Activated CD8-positive, alpha-beta T cell treated with anti-CD3 and anti-CD28 coated beads, Interleukin-2, amount 10 ng/mL, durations not matched to agents 7 days and 5 days (primary cell): ENCODE data around the gene HSD17B3. TPM values are rescaled to one million over a fixed set of nuclear protein-coding genes. Genes with fewer than 3 reads are reported as not detected.
A peak's percentile ranks its signal among the peaks of the same experiment; 100 is the strongest.
"Not testable (repeated sequence)": the region's sequence is repeated elsewhere in the genome, so short reads cannot be mapped to it uniquely, and the experiment has no call there.

Experiments
- ATAC-seq: fragments of 150-1000 bp; cut with Tn5 transposase; one replicate; pipeline ENCODE4 v1.10.0; 2021; ENCODE audit warnings: moderate library complexity
- CTCF ChIA-PET: fragments of 350-600 bp; sonication (Branson Sonifier 250); formaldehyde crosslinking; loops from one replicate; lab custom pipeline; 2021; ENCODE audit warnings: antibody characterized with exemption; lab: Charles Lee
- POLR2A ChIA-PET: fragments of 350-600 bp; sonication (Branson Sonifier 250); formaldehyde crosslinking; loops from one replicate; lab custom pipeline; 2021; ENCODE audit warnings: antibody characterized with exemption; lab: Charles Lee
- DNase-seq: peaks from one replicate; pipeline ENCODE4 v3.0.0-alpha.2; 2020
- H3K27ac Mint-ChIP-seq: one replicate; pipeline ENCODE4 v1.8.0; 2021; ENCODE audit warnings: mild to moderate bottlenecking, mixed read lengths
- H3K27me3 Mint-ChIP-seq: one replicate; pipeline ENCODE4 v1.8.0; 2021; ENCODE audit warnings: low read depth, mixed read lengths
- H3K36me3 Mint-ChIP-seq: one replicate; pipeline ENCODE4 v1.8.0; 2021; ENCODE audit warnings: low read depth, mixed read lengths
- H3K4me1 Mint-ChIP-seq: one replicate; pipeline ENCODE4 v1.8.0; 2021; ENCODE audit warnings: low read depth, mixed read lengths
- H3K4me3 Mint-ChIP-seq: one replicate; pipeline ENCODE4 v1.8.0; 2021; ENCODE audit warnings: mild to moderate bottlenecking, mixed read lengths
- H3K9me3 Mint-ChIP-seq: one replicate; pipeline ENCODE4 v1.8.0; 2022; ENCODE audit warnings: mixed read lengths; ENCODE audit not compliant: insufficient read depth
- total RNA-seq, 2 experiments: library from RNA; stranded (reverse); gene quantifications; one replicate each; pipeline ENCODE4 v1.2.3, GENCODE V29; 2021

Gene HSD17B3
- total RNA-seq, 2 experiments from 2014 or later = not detected

GRCh38 chr9:96253059-96253696 lies 48.8 kb downstream of the HSD17B3 start:
- H3K4me1 Mint-ChIP-seq = peaks cover 9% of the 10 kb centered on the region
- DNase-seq (no peak), ATAC-seq (no peak)
- POLR2A ChIA-PET = no interaction called here
- no peak overlapping the region for H3K4me3 Mint-ChIP-seq
- no peaks in the 10 kb centered on the region for H3K9me3 Mint-ChIP-seq
- CTCF ChIA-PET = no interaction called here
- H3K36me3 Mint-ChIP-seq = no peaks in the 10 kb centered on the region
- H3K27me3 Mint-ChIP-seq = peaks cover 49% of the 10 kb centered on the region
- no peak overlapping the region for H3K27ac Mint-ChIP-seq

- POLR2A ChIA-PET = no interaction called here
- CTCF ChIA-PET = no interaction called here
- Mint-ChIP-seq H3K27me3 (peaks cover 52% of the 10 kb centered on the region), H3K4me3 (no peak overlapping the region), H3K27ac (no peak overlapping the region), H3K4me1 (peaks cover 6% of the 10 kb centered on the region), H3K36me3 (no peaks in the 10 kb centered on the region), H3K9me3 (no peaks in the 10 kb centered on the region)
- DNase-seq (no peak), ATAC-seq (no peak)
Measured at GRCh38 chr9:96251451-96251850, 50.5 kb downstream of the HSD17B3 start.

- H3K27me3 Mint-ChIP-seq = peaks cover 51% of the 10 kb centered on the region
Measured at GRCh38 chr9:96249746-96250145, 52.2 kb downstream of the HSD17B3 start.

GRCh38 chr9:96246267-96246671 lies 55.7 kb downstream of the HSD17B3 start:
- ATAC-seq (no peak), DNase-seq (no peak)
- POLR2A ChIA-PET = no interaction called here
- no peak overlapping the region for H3K4me3 Mint-ChIP-seq
- no peaks in the 10 kb centered on the region for H3K9me3 Mint-ChIP-seq
- H3K27me3 Mint-ChIP-seq = peaks cover 58% of the 10 kb centered on the region
- no peak overlapping the region for H3K27ac Mint-ChIP-seq
- CTCF ChIA-PET = interaction anchor here (1.6 to 2.5 kb wide), 3 partner anchors 14 to 71 kb away, joined by 5 to 12 read pairs (median 5); no protein-coding TSS in a partner anchor
- H3K4me1 Mint-ChIP-seq = peaks cover 5% of the 10 kb centered on the region
- H3K36me3 Mint-ChIP-seq = no peaks in the 10 kb centered on the region

More at GRCh38 chr9:96249746-96250145, 52.2 kb downstream of the HSD17B3 start:
- Mint-ChIP-seq H3K4me3 (no peak overlapping the region), H3K36me3 (no peaks in the 10 kb centered on the region), H3K9me3 (no peaks in the 10 kb centered on the region), H3K4me1 (peaks cover 6% of the 10 kb centered on the region), H3K27ac (no peak overlapping the region)
- no peak for ATAC-seq
- no peak for DNase-seq
- ChIA-PET POLR2A (no interaction called here), CTCF (no interaction called here)

GRCh38 chr9:96245399-96245798 lies 56.6 kb downstream of the HSD17B3 start:
- DNase-seq (no peak), ATAC-seq (no peak)
- Mint-ChIP-seq H3K36me3 (no peaks in the 10 kb centered on the region), H3K27me3 (peaks cover 60% of the 10 kb centered on the region), H3K4me3 (no peak overlapping the region), H3K27ac (no peak overlapping the region), H3K9me3 (no peaks in the 10 kb centered on the region), H3K4me1 (peaks cover 14% of the 10 kb centered on the region)
- POLR2A ChIA-PET = interaction anchor here (0.6 kb wide), 1 partner anchor 958 kb away, joined by 3 read pairs; no protein-coding TSS in a partner anchor
- CTCF ChIA-PET = interaction anchor here (1.6 to 2.5 kb wide), 3 partner anchors 13 to 72 kb away, joined by 5 to 12 read pairs (median 5); no protein-coding TSS in a partner anchor

- Mint-ChIP-seq H3K27me3 (peaks cover 66% of the 10 kb centered on the region), H3K9me3 (no peaks in the 10 kb centered on the region), H3K4me3 (no peak overlapping the region), H3K36me3 (no peaks in the 10 kb centered on the region), H3K4me1 (peaks cover 15% of the 10 kb centered on the region), H3K27ac (no peak overlapping the region)
- ChIA-PET CTCF (interaction anchor here (1.6 to 2.1 kb wide), 2 partner anchors 12 to 26 kb away, joined by 5 to 6 read pairs; no protein-coding TSS in a partner anchor), POLR2A (no interaction called here)
- DNase-seq (no peak), ATAC-seq (no peak)
Measured at GRCh38 chr9:96243778-96244177, 58.2 kb downstream of the HSD17B3 start.

GRCh38 chr9:96242811-96243210 lies 59.2 kb downstream of the HSD17B3 start:
- ChIA-PET POLR2A (no interaction called here), CTCF (interaction anchor here (2.1 kb wide), 1 partner anchor 11 kb away, joined by 6 read pairs; no protein-coding TSS in a partner anchor)
- Mint-ChIP-seq H3K9me3 (no peaks in the 10 kb centered on the region), H3K4me1 (peaks cover 15% of the 10 kb centered on the region), H3K27me3 (peaks cover 63% of the 10 kb centered on the region), H3K36me3 (no peaks in the 10 kb centered on the region), H3K4me3 (no peak overlapping the region), H3K27ac (no peak overlapping the region)
- no peak for DNase-seq
- no peak for ATAC-seq

- DNase-seq = peak; percentile 62
- ChIA-PET POLR2A (no interaction called here), CTCF (no interaction called here)
- H3K27me3 Mint-ChIP-seq = peaks cover 68% of the 10 kb centered on the region
- no peaks in the 10 kb centered on the region for H3K36me3 Mint-ChIP-seq
- no peaks in the 10 kb centered on the region for H3K9me3 Mint-ChIP-seq
- H3K4me1 Mint-ChIP-seq = peaks cover 15% of the 10 kb centered on the region
- H3K4me3 Mint-ChIP-seq = no peak overlapping the region
- ATAC-seq = peak; percentile 76
- peak overlapping the region; percentile 51 for H3K27ac Mint-ChIP-seq
Measured at GRCh38 chr9:96241391-96241809, 60.6 kb downstream of the HSD17B3 start.

- Mint-ChIP-seq H3K36me3 (no peaks in the 10 kb centered on the region), H3K4me1 (peaks cover 15% of the 10 kb centered on the region), H3K27ac (no peak overlapping the region), H3K4me3 (no peak overlapping the region), H3K9me3 (no peaks in the 10 kb centered on the region), H3K27me3 (peaks cover 71% of the 10 kb centered on the region)
- DNase-seq (no peak), ATAC-seq (no peak)
- CTCF ChIA-PET = interaction anchor here (1.0 to 1.2 kb wide), 2 partner anchors 19 to 80 kb away, joined by 4 to 5 read pairs; no protein-coding TSS in a partner anchor
- POLR2A ChIA-PET = no interaction called here
Measured at GRCh38 chr9:96236854-96237550, 65.0 kb downstream of the HSD17B3 start.

- H3K9me3 Mint-ChIP-seq, DNase-seq, H3K27ac Mint-ChIP-seq, ATAC-seq, H3K36me3 Mint-ChIP-seq, H3K4me3 Mint-ChIP-seq, POLR2A ChIA-PET: not testable (repeated sequence)
- H3K4me1 Mint-ChIP-seq = peaks cover 11% of the 10 kb centered on the region
- H3K27me3 Mint-ChIP-seq = peaks cover 70% of the 10 kb centered on the region
- CTCF ChIA-PET = interaction anchor here (1.0 to 1.2 kb wide), 2 partner anchors 18 to 81 kb away, joined by 4 to 5 read pairs; no protein-coding TSS in a partner anchor
Measured at GRCh38 chr9:96236337-96236736, 65.6 kb downstream of the HSD17B3 start.

- H3K4me1 Mint-ChIP-seq = no peaks in the 10 kb centered on the region
- no peaks in the 10 kb centered on the region for H3K36me3 Mint-ChIP-seq
- no peaks in the 10 kb centered on the region for H3K9me3 Mint-ChIP-seq
Measured at GRCh38 chr9:96232539-96233241, 69.3 kb downstream of the HSD17B3 start.

More at GRCh38 chr9:96232539-96233241, 69.3 kb downstream of the HSD17B3 start:
- ATAC-seq (peak; percentile 73), DNase-seq (peak; percentile 45)
- POLR2A ChIA-PET = no interaction called here
- Mint-ChIP-seq H3K4me3 (no peak overlapping the region), H3K27me3 (peaks cover 54% of the 10 kb centered on the region), H3K27ac (no peak overlapping the region)
- CTCF ChIA-PET = interaction anchor here (0.7 to 3.1 kb wide), 11 partner anchors 9 to 1576 kb away, joined by 3 to 12 read pairs (median 3); no protein-coding TSS in a partner anchor
